Astrocyte of the cerebellum (primary cell): ENCODE data around the gene SH3YL1.

Experiments
- DNase-seq: peaks from one replicate; pipeline ENCODE4 v3.0.0-alpha.2; 2011; ENCODE audit warnings: low read depth
- H3K4me3 ChIP-seq: 2 replicates; pipeline ENCODE4 v1.5.1; 2011; ENCODE audit warnings: mild to moderate bottlenecking, low read depth, low read length, moderate library complexity
- CTCF ChIP-seq: IDR thresholded peaks from 2 replicates; pipeline ENCODE4 v1.5.1; 2012; ENCODE audit warnings: low read length, low read depth, moderate library complexity, mild to moderate bottlenecking; ENCODE audit errors: missing control alignments
- in situ Hi-C: cut with HindIII; loops from 2 replicates; pipeline ENCODE4 v1.10.0; 2017; ENCODE audit warnings: low sequenced_read_pairs

Gene SH3YL1

GRCh38 chr2:202945-203344, 60.9 kb downstream of the SH3YL1 start:
- no peak overlapping the region for H3K4me3 ChIP-seq
- TF ChIP-seq CTCF, result no peak
- in situ Hi-C loops, result no loop called here
- no peak for DNase-seq

- no peak for TF ChIP-seq CTCF
- no peak for DNase-seq
- in situ Hi-C loops, result no loop called here
- no peak overlapping the region for H3K4me3 ChIP-seq
These were observed 62.0 kb downstream of the SH3YL1 start for GRCh38 chr2:201648-202433.

GRCh38 chr2:199041-199966, 64.5 kb downstream of the SH3YL1 start:
- DNase-seq, result no peak
- in situ Hi-C loops, result no loop called here
- no peak for TF ChIP-seq CTCF
- no peak overlapping the region for H3K4me3 ChIP-seq

- no peak for TF ChIP-seq CTCF
- in situ Hi-C loops, result no loop called here
- no peak overlapping the region for H3K4me3 ChIP-seq
- no peak for DNase-seq
These were observed 67.4 kb downstream of the SH3YL1 start for GRCh38 chr2:196406-196805.

- no peak for TF ChIP-seq CTCF
- no peak for DNase-seq
- in situ Hi-C loops, result no loop called here
These were observed 67.9 kb downstream of the SH3YL1 start for GRCh38 chr2:195932-196331.

GRCh38 chr2:193141-193671, 70.6 kb downstream of the SH3YL1 start:
- DNase-seq, result no peak
- in situ Hi-C loops, result no loop called here
- no peak for TF ChIP-seq CTCF

More at GRCh38 chr2:195932-196331, 67.9 kb downstream of the SH3YL1 start:
- no peak overlapping the region for H3K4me3 ChIP-seq

More at GRCh38 chr2:193141-193671, 70.6 kb downstream of the SH3YL1 start:
- H3K4me3 ChIP-seq, result no peak overlapping the region
